Ishikawa (cell line): ENCODE measurements around the gene CNNM4.

ENCODE experiments used
- EP300 ChIP-seq: IDR thresholded peaks from 2 replicates; pipeline ENCODE4 v1.6.1; 2012; ENCODE audit warnings: borderline replicate concordance
- NFIC ChIP-seq: IDR thresholded peaks from 2 replicates; pipeline ENCODE4 v1.6.1; 2012
- TF ChIP-seq, protein P1 (sequence below): IDR thresholded peaks from 2 replicates; pipeline ENCODE4 v1.6.1; 2012

DNA sequence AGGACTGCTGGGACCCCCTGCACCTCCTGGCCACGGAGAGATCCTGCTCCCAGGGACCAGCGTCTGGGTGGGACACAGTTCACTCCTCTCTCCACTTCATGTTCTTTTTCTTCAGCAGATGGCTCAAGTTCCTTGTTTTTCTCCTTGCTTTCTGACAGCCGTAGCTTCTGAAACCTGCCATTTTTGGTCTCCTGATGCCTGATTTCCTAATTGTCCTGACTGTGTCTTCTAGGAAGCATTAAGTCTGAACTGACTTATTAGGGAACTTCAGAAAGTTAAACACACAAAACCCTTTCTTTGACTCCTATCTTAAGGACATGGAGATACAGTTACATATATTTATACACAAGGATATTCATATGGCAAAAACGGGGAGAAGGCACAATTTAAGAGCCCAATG lies 22.7 kb downstream of the CNNM4 start:
- TF ChIP-seq, protein P1, sequence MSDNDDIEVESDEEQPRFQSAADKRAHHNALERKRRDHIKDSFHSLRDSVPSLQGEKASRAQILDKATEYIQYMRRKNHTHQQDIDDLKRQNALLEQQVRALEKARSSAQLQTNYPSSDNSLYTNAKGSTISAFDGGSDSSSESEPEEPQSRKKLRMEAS = no peak
- TF ChIP-seq EP300 = no peak
- no peak for TF ChIP-seq NFIC
